DMS 273 treated with DMSO at 0.1 percent for 48 hours (cell line): Measurements from ENCODE around the gene PPM1H.
"Not testable (repeated sequence)": the region's sequence is repeated elsewhere in the genome, so short reads cannot be mapped to it uniquely, and the experiment has no call there.

Source experiments
- DNase-seq: peaks from one replicate; lab custom pipeline; 2025; lab: John Stamatoyannopoulos, UW

PPM1H gene

DNA sequence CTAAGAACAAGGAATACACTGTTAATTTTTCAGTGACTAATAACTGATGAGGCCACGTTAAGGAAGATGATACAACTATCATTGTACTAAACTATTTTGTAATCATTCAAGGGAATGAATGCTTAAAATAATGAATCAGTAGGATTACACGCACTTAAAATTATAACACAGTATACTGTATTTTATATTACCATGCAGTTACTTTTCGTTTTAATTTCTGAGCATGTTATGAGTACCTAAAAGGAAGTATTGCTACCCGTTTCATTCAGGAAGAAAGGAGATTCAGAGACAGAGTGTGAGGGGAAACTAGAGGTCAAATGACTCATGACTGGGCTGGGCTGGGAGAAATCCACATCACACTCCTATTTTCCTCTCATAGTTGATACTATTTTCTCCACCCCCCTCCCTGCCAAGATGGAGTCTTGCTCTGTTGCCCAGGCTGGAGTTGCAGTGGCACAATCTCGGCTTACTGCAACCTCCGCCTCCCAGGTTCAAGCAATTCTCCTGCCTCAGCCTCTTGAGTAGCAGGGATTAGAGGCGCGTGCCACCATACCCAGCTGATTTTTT is 202.0 kb downstream of the PPM1H start:
- no peak for DNase-seq

DNA sequence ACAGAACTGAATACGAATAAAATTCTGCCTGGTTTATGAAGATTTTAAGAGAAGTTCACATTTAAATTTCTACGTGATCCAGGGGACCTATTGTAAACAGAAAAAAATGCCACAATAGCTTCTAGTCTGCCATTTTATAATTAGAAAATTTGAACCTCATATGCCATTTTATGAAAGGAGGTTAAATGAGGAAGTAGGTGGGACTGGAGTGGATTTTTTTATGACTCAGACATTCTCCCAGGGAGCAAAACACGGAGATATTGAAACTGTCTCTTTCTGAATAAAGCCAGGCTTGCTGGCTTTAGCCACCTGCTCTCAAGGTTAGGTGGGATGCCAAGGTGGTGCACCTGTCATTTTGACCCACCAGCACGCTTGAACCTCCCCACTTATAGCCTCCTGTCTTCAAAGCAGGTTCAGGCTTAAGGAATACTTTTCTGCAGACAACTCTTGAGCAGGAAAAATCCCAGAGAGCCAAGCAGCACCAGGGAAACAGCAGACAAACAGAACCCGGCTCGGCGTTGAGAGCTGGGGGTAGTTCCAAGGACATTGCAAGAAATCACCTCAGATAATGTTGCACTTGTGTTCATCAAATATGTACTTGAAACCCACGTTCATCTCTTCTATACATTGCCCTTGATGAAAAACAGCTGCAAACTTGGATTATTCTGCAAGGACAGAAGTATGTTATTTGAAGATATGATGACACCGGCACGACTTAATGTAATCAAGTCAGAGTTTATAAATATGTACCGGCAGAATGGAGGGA is 203.7 kb downstream of the PPM1H start:
- DNase-seq: no peak

DNA sequence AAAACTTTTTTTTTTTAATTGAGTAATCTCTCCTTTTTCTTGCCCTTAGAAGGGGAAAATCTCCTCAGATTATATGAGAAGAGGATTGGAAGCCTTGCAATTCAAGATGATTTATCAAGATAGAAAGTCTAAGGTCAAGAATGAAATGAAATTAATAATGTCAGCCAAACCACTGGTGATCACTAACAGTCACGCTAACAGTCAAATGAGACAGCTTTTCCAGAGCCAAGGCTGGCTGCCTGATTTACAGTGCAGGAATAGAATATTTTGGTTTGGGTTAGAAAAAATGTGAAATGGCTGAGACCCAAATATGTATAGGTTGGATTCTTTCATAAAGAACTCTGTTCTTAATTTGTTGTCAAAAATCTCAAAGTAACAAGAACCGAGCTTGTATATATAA is 204.3 kb downstream of the PPM1H start:
- no peak for DNase-seq

DNA sequence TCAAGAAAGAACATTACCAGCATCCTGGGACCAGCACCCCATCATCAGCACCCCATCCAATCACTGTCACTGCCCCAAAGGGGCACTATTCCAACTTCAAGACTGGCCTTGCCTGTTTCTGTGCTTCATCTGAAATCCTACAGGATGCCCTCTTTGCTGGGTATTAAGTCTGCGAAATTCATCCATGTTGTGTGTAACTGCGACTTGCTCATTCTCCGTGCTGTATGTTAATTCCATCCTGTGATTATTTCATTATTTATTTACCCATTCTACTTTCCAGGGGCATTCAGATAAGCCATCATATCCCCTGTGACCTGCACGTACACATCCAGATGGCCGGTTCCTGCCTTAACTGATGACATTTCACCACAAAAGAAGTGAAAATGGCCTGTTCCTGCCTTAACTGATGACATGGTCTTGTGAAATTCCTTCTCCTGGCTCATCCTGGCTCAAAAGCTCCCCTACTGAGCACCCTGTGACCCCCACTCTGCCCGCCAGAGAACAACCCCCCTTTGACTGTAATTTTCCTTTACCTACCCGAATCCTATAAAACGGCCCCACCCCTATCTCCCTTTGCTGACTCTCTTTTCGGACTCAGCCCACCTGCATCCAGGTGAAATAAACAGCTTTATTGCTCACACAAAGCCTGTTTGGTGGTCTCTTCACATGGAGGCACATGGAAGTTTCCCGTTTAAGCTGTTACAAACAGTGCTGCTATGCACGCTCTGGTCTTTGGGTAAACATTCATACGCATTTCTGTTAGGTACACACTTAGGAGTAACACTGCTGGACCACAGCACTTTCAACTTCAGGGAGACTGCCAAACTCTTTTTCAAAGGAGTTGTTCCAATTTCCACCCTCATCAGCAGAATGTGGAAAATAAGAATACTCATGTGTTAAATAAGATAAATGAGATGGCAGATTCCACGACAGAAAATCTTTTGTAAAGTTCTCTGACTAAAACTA is 205.1 kb downstream of the PPM1H start:
- DNase-seq: not testable (repeated sequence)

DNA sequence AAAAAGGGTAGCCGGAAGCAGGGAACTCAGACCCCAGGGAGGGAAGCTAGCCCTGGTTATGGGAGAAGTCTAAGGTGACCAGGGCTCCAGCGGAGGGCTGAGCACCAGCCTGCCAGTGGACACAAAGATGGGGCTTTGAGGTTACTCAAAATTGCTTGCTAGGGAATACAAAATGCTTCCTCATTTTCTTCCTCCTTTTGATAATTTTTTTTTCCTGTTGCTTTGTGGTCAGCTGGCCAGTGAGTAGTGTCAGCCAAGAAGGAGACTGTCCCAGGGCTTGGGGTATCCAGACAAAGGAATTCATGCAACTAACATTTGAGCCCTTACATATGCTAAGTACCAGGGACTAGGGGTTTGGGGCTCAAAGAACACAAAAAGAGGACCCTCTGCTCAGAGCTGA is 206.2 kb downstream of the PPM1H start:
- DNase-seq: no peak

DNA sequence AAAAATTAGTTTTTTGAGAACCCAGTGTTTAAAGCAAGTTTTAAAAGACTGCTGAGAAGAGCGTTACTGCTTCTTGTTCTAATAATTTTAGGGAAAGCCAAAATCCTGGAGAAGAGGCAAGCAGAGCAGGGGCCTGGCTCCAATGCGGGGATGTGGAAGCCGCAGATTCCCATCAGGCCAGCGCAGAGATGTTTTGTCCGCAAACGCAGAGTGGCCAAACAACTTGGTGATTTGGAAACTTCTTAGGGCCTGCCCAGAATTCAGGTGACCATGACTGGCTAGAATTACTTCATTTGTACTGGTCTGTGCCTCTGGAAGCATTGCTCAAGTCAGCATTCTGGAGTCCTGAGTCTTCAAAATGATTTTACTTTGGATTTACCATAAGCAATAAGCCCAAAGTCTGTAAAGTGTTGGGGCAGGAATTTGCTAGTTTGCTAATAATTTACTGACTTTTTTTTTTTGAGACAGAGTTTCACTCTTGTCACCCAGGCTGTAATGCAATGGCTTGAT is 208.4 kb downstream of the PPM1H start:
- no peak for DNase-seq

DNA sequence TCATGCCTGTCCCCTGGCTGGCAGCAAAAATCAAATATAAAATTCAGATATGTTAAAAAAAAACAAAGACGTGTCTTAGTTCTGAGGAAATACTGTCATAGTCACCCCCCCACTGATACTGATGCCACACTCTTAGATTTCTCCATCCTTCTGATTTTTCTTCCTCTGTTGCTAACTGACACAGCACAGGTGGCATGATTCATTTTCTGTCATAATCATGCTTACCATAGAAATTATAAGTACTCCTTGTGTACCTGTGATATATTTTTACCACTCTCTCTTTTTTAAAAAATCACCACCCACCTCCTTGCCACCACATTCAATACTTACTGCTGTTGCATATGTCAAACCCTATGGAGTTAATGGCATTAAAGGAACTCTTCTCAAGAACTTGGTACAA is 209.2 kb downstream of the PPM1H start:
- DNase-seq: no peak

DNA sequence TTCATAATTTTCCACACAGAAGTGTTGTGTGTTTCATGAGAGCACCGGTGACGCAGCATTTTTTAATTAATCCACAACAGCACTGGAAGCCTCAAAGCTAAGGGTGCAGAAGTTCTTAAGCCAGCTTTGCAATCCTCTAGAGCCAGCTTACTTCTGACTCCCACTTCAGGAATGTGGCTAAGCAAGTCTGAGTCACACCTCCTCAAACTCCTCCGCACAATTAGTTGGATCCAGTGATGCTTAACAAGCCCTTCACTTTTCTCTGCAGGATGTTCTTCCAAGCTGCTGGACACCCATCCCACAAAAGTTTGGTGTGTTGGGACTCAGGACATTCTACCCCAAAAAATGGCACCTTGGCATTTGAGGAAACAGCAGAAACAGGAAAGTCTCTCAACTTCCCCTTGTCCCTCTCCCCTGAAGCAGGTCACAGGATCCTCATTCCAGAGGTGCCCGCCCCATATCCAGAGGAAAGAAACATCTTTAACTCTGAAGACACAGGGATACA is 210.0 kb downstream of the PPM1H start:
- no peak for DNase-seq

DNA sequence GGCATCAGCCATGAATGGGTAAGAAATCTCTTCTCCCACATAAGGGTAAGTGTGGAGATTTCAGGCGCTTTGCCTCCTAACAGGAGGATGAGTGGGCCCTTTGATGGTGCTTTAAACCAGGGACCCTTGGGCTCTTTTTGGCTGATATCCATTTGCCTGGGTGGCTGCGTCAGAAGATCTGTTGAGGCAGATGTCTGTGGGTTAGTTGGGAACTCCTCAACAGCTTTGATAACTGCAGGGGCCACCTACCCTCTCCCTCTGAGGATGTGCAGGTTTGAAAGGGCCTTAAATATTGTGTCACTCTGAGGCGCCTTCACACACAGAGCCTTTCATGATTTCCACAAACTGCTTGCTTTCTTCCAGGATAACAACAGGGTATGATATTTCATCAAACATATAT is 210.7 kb downstream of the PPM1H start:
- no peak for DNase-seq

DNA sequence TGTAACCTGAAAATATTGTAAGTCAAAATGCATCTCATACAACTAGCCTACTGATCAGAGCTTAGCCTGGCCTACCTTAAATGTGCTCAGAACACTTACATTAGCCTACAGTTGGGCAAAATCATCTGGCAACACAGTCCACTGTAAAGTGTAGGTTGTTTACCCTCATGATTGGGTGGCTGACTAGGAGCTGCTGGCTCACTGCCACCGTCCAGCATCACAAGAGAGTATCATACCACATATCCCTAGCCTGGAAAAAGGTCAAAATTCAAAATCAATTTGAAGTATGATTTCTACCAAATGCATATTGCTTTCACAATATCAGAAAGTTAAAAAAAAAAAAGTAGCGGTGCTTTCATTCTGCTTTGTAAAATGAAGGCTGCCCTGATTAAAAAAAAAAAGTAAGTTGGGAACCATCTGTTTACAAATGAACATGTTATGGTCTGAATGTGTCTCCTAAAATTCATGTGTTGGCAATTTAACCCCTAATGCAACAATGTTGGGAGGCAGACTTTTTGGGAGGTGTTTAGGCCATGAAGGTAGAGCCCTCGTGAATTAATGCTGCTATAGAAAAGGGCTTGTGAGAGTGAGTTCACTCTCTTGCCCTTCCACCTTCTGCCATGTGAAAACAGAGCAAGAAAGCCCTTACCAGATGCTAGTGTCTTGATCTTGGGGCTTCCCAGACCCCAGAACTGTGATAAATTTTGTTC is 211.8 kb downstream of the PPM1H start:
- no peak for DNase-seq

DNA sequence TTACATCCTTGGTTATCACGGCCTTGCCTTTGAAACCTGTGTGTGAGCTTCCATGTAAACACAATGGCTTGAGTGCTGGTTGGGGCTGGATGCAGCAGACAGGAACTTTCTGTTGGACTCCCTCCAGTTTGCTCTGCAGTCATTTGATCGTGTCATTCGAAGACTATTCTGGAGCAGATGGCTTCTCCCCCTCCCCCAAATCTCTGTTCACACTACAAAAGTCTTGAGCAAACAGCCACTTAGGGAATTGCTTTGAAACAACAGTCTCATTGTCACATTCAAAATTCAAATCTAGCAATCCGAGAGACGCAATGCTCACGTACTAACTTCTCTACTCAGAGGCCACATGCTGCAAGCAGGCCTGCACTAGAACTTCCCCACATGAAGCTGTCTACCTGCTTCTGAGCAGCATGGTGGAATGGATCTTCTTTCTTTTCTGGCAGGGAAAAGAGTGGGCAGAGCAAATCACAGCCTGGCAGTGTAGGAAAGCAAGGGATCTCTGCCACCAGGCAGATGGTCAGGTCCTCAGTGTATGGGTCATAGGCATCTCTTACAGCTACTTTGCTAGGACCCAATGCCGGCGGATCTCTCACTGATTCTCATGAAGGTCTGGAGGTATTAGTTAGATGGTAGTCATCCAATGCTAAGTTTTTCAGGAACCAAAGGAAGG is 214.2 kb downstream of the PPM1H start:
- peak; percentile 73 for DNase-seq

DNA sequence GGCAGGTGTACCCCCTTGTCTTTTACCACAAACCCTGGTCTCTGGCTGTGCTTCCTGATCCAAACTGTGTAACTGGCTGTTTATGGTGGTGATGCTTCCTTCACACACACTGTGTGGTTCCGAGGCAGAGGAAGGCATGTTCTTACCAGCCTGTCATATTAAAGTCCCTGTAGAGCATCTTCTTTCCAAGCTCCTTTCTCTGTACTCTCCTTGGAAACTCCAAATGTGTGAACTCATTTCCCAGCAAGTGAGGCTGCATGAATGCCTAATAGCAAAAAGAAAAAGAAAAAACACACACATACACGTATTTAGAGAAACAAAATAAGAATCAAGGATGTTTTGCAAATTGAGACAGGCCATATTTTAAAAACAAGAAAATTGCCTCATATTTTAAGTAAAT is 214.9 kb downstream of the PPM1H start:
- DNase-seq: no peak

DNA sequence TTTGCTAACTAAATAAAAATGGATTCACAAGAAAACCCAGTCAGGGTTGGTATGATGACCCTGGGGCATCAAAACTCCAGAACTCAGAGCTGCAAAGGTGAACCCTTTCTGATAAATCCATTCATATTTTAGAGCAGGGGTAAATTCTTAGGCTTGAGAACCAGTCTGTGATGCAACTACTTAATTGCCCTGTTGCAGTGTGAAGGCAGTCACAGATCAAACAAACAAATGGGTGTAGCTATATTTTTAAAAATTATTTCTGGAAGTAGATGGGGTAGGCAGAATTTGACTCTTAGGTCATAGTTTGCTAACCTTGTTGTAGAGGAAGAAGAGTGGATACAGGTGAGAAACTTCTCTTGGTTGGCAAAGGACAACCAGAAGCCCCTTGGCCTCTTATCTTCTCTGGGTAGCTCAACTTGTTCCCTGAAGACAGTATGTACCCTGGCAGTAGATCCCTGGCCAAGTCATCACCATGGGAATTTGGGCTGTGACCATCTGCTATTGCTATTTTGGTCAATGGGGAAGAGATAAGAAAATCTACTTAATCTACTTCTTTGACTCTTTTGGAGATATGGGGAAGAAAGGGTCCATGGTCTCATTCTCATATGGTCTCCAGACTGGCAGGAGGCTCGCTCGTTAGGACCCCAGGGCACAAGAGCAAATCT is 216.1 kb downstream of the PPM1H start:
- no peak for DNase-seq

DNA sequence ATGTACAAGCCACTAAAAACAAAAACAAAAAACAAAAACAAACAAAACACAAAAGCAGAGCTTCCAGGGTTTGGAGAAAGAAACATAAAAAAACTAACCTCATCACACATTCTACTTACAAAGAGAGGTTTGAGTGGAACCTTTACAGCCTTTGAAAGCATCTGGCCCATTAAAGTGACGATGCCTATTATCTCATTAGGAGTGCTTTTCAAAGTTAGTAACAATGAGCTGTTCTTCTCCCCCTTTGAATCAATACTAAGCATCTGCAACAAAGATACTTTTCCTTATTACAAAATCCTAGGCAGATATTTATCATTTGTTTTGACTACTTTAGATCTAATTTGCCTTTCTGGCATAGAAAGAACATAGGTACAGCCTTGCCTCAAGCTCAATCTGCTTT is 217.3 kb downstream of the PPM1H start:
- DNase-seq: no peak

DNA sequence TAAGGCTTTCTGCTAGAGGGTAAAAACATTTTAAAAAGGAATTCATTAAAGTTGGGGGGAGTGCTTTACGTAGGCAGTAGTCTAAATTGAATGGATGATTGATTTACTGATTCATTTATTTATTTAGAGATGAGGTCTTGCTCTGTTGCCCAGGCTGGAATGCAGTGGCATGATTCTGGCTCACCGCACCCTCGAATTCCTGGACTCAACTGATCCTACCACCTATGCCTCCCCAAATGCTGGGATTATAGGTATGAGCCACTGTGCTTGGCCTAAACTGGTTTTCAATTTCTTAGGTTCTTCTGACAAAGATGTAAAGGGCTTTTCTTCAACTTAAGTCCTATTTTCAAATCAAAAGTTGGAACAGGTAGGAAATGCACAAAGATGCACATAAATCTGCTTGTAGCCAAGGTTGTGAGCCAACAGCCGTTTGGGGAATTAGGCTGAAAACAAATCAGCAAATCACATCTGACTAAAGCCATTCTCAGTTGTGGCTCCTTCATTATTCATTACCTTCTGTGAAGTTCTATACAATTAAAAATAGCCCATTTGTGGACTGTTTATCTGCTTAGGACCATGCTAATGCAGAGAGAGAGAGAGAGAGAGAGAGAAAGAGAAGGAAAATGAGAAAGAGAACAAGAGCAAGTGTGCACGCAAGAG is 218.0 kb downstream of the PPM1H start:
- DNase-seq: no peak

DNA sequence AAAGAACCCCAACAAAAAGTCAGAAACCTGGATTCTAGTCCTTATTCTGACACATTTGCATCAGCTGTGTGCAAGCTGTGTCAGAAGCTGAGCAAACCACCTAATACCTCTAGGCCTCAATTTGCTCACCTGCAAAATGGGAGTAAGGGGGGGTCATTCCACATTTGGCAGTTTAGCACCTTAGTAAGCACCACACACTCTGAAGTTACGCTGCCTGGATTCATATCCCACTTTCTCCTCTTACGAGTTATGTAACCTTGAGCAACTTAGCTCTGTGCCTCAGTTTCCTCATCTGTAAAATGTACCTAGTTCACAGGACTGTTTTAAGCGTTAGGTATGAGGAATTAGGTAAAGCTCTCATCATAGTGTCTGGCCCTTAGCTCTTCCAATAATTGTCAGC is 218.9 kb downstream of the PPM1H start:
- no peak for DNase-seq

DNA sequence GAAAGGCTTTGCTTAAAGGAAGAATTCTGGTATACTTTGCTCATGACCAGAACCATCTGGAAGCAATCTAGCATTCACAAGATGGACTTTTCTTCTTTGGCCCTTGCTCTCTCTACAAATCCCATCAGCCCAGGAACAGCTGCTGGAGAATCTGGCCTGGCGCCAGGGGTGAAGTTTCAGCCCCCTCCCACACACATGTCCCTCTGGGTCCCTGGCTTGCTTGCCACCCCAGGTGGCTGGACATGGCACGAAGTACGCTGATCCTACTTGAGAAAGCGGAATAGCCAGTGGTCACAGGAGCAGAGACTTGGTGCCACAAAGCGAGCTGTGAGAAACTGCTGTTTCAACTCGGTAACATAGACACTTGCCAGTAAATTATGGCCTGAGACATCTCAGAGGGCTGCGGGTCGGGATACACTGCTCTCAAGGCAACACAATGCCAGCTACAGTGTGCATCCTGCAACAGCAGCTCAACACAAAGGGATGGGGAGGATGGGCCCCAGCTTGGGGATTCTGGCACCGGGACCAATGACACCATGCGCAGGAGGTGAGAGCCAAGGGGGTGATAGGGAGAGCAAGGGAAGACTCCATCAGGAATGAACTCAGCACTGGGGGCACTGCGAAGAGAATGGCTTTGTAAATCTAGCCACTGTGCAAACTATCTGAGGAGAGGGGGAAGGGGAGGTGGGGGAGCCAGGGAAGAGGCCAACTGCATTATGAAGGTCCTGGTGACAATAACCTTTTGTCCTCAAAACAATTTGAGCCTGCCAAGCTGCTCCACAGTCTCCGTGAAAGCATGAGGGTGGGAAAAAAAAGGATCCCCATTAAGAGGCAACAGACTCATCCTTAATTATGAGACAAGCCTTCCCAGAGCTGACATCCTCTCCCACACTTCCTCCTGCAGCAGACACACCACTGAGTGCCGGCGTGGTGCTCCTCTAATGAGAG is 219.9 kb downstream of the PPM1H start:
- no peak for DNase-seq

DNA sequence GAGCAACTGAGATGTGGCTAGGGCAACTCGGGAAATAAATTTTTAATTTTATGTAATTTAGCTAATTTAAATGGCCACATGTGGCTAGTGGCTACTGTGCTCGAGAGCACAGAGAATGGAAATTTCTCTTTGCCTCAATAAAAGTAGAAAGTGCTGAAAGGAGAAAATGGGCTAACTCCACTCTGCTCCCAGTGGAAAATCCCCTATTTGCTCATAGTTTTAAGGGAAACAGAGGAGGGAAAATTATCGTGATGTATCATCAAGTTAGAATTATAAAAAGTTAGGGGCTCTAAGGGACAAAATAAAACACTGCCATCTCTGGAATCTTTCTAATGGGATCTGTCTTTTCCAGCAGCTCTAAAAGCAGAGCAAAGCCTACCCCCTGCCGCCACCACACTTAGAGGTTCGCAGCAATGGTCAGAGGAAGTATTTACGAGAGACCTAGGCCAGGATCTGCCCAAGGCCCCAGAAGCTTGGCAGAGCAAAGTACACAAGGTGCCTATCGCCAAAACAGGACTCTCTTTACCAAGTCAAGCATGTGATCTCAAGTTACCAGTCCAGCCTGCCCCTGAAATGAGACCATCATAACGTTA is 220.7 kb downstream of the PPM1H start:
- DNase-seq: no peak

DNA sequence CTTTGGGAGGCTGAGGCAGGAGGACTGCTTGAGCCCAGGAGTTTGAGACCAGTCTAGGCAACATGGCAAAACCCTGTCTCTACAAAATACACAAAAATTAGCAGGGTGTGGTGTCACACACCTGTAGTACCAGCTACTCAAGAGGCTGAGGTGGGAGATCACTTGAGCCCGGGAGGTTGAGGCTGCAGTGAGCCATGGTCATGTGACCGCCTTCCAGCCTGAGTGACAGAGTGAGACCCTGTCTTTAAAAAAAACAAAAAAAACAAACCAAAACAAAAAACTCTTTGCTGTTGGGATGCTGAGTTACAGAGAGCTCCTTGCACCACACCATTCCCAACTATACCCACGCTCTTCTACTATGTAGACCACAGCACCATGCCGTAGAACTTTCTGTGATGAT is 221.2 kb downstream of the PPM1H start:
- DNase-seq: no peak
